Smooth muscle cell (in vitro differentiated cells): ENCODE data around the gene DIP2C. TPM values are rescaled to one million over a fixed set of nuclear protein-coding genes. Genes with fewer than 3 reads are reported as not detected.

Experiments
- DNase-seq: peaks from one replicate; lab custom pipeline; 2025; ENCODE audit not compliant: unreplicated experiment; lab: John Stamatoyannopoulos, UW
- H2AFZ ChIP-seq: fragments of 200-600 bp; sonication (generic); 2 replicates; pipeline ENCODE4 v1.6.0; 2016; ENCODE audit warnings: antibody characterized with exemption, low read depth, mild to moderate bottlenecking
- H3F3A ChIP-seq: fragments of 200-600 bp; sonication (generic); 2 replicates; pipeline ENCODE4 v1.6.0; 2017; ENCODE audit warnings: antibody characterized with exemption, low read depth
- H3K27ac ChIP-seq: fragments of 200-600 bp; sonication (generic); 2 replicates; pipeline ENCODE4 v1.5.1; 2016; ENCODE audit warnings: low read depth, mild to moderate bottlenecking
- H3K27me3 ChIP-seq: fragments of 200-600 bp; sonication (generic); 2 replicates; pipeline ENCODE4 v1.6.1; 2016; ENCODE audit warnings: low read depth, mild to moderate bottlenecking
- H3K36me3 ChIP-seq: fragments of 200-600 bp; sonication (generic); 2 replicates; pipeline ENCODE4 v1.5.1; 2016; ENCODE audit warnings: low read depth
- H3K4me1 ChIP-seq: fragments of 200-600 bp; sonication (generic); 2 replicates; pipeline ENCODE4 v1.5.1; 2016; ENCODE audit warnings: low read depth
- H3K4me2 ChIP-seq: fragments of 200-600 bp; sonication (generic); 2 replicates; pipeline ENCODE4 v1.6.0; 2016; ENCODE audit warnings: mild to moderate bottlenecking
- H3K4me3 ChIP-seq: fragments of 200-600 bp; sonication (generic); 2 replicates; pipeline ENCODE4 v1.5.1; 2016; ENCODE audit warnings: mild to moderate bottlenecking
- H3K79me2 ChIP-seq: fragments of 200-600 bp; sonication (generic); 2 replicates; pipeline ENCODE4 v1.6.0; 2016; ENCODE audit warnings: low read depth, mild to moderate bottlenecking
- H3K9ac ChIP-seq: fragments of 200-600 bp; sonication (generic); 2 replicates; pipeline ENCODE4 v1.6.0; 2016; ENCODE audit warnings: low read depth
- H3K9me3 ChIP-seq: fragments of 200-600 bp; sonication (generic); replicated peaks from 2 replicates; pipeline ENCODE4 v1.5.1; 2016; ENCODE audit warnings: low read depth
- H4K20me1 ChIP-seq: fragments of 200-600 bp; sonication (generic); 2 replicates; pipeline ENCODE4 v1.6.0; 2016; ENCODE audit warnings: low read depth
- CTCF ChIP-seq: fragments of 200-600 bp; sonication (generic); IDR thresholded peaks from 2 replicates; pipeline ENCODE4 v1.5.1; 2017; ENCODE audit warnings: borderline replicate concordance, mild to moderate bottlenecking, antibody characterized with exemption; ENCODE audit not compliant: insufficient read depth, poor library complexity, severe bottlenecking
- WGBS: methylation state at CpG from one replicate; pipeline ENCODE4 v1.1.7; 2016; ENCODE audit warnings: low lambda C conversion rate; 5-methylcytosine and 5-hydroxymethylcytosine counted together
- polyA plus RNA-seq: library from polyadenylated mRNA; unstranded; fragments of >200 nt; fragmentation: Nextera tagmentation; extraction: Ambion mirVana; gene quantifications from 2 replicates; pipeline ENCODE4 v1.2.1, GENCODE V29; 2016
- total RNA-seq: library from RNA; depleted of rRNA; stranded (reverse); fragments of >200 nt; gene quantifications from 2 replicates; pipeline ENCODE4 v1.2.3, GENCODE V29; 2014

Gene DIP2C
- total and polyA plus RNA-seq, 2 experiments from 2014 or later = 14.9 to 15.3 TPM

- Histone ChIP-seq H4K20me1 (no peaks in the 10 kb centered on the region), H3K36me3 (no peaks in the 10 kb centered on the region), H3K4me1 (no peaks in the 10 kb centered on the region), H3K27ac (no peak overlapping the region), H3K4me3 (no peak overlapping the region), H3K27me3 (no peaks in the 10 kb centered on the region), H3K9me3 (no peaks in the 10 kb centered on the region), H3K79me2 (no peaks in the 10 kb centered on the region), H3F3A (no peaks in the 10 kb centered on the region), H2AFZ (no peak overlapping the region), H3K9ac (no peak overlapping the region), H3K4me2 (no peak overlapping the region)
- 92% methylated on average over 15 of the region's 15 CpGs for WGBS
- no peak for DNase-seq
- TF ChIP-seq CTCF = no peak
Observed at GRCh38 chr10:260819-261429, 428.5 kb downstream of the DIP2C start.

GRCh38 chr10:251982-252582, 437.4 kb downstream of the DIP2C start:
- Histone ChIP-seq H3K4me3 (no peak overlapping the region), H4K20me1 (no peaks in the 10 kb centered on the region), H3K9me3 (no peaks in the 10 kb centered on the region), H2AFZ (no peak overlapping the region), H3K27me3 (no peaks in the 10 kb centered on the region), H3K27ac (no peak overlapping the region), H3K4me2 (no peak overlapping the region), H3K9ac (no peak overlapping the region), H3K36me3 (peaks cover 17% of the 10 kb centered on the region), H3K79me2 (no peaks in the 10 kb centered on the region), H3F3A (no peaks in the 10 kb centered on the region), H3K4me1 (no peaks in the 10 kb centered on the region)
- DNase-seq = no peak
- WGBS = 98% methylated on average over 13 of the region's 13 CpGs
- TF ChIP-seq CTCF = no peak

GRCh38 chr10:248307-248706, 441.2 kb downstream of the DIP2C start:
- Histone ChIP-seq H4K20me1 (no peaks in the 10 kb centered on the region), H3K4me3 (no peak overlapping the region), H3K27ac (peak overlapping the region; percentile 45), H3K9me3 (no peaks in the 10 kb centered on the region), H3K36me3 (peaks cover 17% of the 10 kb centered on the region), H3K4me1 (no peaks in the 10 kb centered on the region), H3K79me2 (no peaks in the 10 kb centered on the region), H2AFZ (no peak overlapping the region), H3K4me2 (no peak overlapping the region), H3K27me3 (no peaks in the 10 kb centered on the region), H3F3A (no peaks in the 10 kb centered on the region), H3K9ac (no peak overlapping the region)
- TF ChIP-seq CTCF = no peak
- WGBS = 85% methylated on average over 15 of the region's 15 CpGs
- DNase-seq = no peak

GRCh38 chr10:247480-247879, 442.0 kb downstream of the DIP2C start:
- Histone ChIP-seq H3K4me3 (no peak overlapping the region), H3K27ac (no peak overlapping the region), H3K9ac (no peak overlapping the region), H3K36me3 (peaks cover 19% of the 10 kb centered on the region), H3K79me2 (no peaks in the 10 kb centered on the region), H2AFZ (no peak overlapping the region), H3K4me2 (no peak overlapping the region), H3K9me3 (no peaks in the 10 kb centered on the region), H3F3A (no peaks in the 10 kb centered on the region), H3K27me3 (no peaks in the 10 kb centered on the region), H3K4me1 (no peaks in the 10 kb centered on the region), H4K20me1 (no peaks in the 10 kb centered on the region)
- 96% methylated on average over 4 of the region's 4 CpGs for WGBS
- DNase-seq = no peak
- no peak for TF ChIP-seq CTCF
